HG03432 (cell line): Measurements from ENCODE around the gene TLCD2.
"Not testable (repeated sequence)": the region's sequence is repeated elsewhere in the genome, so short reads cannot be mapped to it uniquely, and the experiment has no call there.

Experiments
- ATAC-seq: cut with Tn5 transposase; IDR thresholded peaks from one replicate; pipeline ENCODE4 v1.9.1; 2021; ENCODE audit warnings: mild to moderate bottlenecking, moderate library complexity; ENCODE audit not compliant: unreplicated experiment

Gene TLCD2, protein sequence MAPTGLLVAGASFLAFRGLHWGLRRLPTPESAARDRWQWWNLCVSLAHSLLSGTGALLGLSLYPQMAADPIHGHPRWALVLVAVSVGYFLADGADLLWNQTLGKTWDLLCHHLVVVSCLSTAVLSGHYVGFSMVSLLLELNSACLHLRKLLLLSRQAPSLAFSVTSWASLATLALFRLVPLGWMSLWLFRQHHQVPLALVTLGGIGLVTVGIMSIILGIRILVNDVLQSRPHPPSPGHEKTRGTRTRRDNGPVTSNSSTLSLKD

DNA sequence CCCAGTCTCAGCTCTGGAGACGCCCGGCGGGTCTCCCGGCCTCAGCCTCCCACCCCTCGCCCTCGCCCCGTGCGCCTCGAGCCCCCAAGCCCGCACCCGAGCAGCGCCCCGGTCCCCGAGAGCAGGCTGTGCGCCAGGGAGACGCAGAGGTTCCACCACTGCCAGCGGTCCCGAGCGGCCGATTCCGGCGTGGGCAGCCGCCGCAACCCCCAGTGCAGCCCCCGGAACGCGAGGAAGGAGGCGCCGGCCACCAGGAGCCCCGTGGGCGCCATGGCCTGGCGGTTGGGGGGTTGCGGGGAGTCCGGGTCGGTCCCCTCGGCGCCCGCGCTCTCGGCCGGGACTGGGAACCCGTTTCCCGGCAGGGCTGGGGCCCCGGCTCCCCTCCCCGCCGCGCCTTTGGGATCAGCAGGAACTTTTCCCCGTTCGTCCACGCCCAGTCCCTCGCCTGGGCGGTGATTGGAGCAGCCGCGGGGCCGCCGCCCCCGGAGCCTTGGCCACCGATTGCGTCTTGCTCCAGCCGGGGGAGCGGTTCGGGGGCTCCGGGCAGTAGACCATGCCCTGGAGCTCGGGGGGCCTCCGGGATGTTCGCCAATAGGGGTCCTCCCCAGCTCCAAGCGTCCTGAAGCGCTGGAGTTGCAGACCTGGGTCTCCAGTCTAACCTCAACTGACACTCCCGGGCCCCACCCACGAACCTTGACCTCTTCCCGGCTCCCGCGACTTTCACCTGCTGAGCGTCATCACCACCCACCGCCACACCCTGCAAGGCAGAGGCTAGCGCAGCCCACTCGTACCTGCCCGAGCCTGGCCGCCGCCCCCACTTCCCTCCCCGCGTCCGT, at the start of gene TLCD2:
Gene TLCD2 (minus strand): TSS at position 407 of the 836 bp plus-strand sequence. CDS start 135 bp downstream, at position 272.
- no peak for ATAC-seq

DNA sequence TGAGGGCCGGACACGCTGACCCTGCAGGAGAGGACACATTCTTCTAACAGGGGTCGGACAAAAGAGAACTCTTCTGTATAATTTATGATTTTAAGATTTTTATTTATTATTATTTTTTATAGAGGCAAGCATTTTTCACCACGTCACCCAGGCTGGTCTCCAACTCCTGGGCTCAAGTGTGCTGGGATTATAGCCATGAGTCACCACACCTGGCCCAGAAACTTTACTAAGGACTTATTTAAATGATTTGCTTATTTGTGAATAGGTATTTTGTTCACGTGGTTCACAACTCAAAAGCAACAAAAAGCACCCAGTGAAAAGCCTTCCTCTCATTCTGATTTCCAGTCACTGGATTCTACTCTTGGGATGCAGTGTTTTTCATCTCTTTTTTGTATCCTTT, 49.4 kb upstream of the TLCD2 start:
- ATAC-seq = no peak

DNA sequence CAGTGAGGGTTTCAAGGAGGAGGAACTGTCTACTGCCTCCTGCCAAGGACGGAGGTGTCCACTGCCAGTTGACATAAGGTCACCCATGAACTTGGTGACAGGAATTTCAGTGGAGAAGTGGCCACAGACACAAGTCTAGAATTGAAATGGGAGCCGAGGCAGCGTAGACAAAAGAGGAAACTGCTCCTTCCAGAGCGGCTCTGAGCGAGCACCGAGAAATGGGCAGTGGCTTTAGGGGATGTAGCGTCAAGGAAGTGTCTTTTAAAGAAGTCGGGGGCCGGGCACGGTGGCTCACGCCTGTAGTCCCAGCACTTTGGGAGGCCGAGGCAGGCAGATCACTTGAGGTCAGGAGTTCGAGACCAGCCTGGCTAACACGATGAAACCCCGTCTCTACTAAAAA, 48.6 kb upstream of the TLCD2 start:
- ATAC-seq = no peak

DNA sequence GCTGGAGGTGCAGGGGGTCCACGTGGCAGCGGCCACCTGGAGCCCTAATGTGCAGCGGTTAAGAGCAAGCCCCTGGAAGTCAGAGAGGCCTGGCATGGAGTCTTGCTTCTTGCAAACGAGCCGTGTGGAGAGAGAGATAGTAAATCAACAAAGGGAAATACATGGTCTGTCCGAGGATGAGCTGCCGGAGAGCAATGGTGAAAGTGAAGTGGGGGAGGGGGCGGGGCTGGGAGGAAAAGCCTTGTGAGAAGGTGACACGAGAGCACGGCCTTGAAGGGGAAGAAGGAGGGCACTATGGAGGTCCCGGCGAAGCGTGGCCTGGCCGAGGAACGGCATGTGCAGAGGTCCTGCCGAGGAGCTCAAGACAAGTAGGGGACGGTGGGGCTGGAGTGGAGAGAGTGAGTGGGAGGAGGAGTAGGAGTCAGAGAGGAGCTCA, 45.7 kb upstream of the TLCD2 start:
- no peak for ATAC-seq

DNA sequence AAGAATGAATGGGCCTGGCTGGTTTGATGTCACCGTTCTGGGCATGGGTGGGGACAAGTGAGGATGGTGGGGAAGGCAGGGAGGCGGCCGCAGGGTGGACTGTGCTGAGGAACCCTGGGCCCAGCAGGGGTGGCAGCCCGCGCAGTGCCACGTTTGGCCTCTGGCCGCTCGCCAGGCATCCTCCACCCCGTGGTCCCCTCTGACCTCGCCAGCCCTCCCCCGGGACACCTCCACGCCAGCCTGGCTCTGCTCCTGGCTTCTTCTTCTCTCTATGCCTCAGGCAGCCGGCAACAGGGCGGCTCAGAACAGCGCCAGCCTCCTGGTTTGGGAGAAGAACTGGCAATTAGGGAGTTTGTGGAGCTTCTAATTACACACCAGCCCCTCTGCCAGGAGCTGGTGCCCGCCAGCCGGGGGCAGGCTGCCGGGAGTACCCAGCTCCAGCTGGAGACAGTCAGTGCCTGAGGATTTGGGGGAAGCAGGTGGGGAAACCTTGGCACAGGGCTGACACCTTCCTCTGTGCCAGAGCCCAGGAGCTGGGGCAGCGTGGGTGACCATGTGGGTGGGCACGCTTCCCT, 45.2 kb upstream of the TLCD2 start:
- ATAC-seq = no peak

DNA sequence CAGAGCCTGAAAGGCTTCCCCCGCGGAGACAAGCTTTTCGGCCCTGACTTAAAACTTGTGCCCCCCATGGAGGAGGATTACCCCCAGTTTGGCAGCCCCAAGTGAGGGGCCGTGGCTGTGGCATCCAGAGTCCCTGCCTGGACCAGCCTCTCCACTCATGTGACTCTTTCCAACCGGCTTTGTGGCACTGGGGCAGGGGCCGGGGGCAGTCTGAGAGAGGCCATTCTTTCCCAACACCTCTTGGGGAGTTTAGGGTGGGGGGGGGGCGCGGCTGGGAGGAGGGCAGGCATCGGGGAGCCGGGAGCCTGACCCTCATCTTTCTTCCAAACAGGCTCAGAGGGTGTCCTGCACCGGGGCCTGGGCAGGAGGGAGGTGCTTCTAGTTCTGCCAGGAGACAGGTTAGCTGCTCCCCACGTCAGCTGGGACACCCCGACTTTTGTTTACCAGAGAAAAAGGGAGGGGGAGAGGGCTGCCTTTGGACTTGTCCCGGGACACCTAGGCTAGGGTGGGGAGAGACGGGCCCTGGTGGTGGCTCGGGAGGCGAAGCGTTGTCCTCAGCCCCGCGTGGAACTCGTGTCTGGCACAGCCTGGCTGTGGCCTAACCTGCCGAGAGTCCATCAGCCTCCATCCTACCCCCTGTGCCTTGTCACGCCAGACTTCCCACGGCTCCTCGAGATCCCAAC, 44.4 kb upstream of the TLCD2 start:
- no peak for ATAC-seq

DNA sequence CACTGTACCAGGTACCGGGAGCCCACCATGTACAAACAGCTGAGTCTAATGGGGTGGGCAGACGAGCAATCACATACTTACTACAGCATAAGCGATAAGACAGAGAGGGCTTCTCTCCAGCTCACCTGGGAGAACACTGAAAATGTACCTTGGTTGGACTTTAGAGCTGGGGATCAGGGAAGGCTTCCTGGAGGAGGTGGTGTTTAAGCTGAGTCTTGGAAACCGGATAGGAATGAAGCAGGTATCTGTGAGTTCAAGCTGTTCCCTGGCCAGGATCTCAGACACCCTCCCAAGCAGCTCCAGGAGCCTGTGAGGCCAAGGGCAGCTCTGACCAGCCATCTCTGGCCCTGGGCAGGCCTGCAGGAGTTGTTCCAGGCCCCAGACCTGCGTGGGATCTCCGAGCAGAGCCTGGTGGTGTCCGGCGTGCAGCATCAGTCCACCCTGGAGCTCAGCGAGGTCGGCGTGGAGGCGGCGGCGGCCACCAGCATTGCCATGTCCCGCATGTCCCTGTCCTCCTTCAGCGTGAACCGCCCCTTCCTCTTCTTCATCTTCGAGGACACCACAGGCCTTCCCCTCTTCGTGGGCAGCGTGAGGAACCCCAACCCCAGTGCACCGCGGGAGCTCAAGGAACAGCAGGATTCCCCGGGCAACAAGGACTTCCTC, 43.7 kb upstream of the TLCD2 start:
- ATAC-seq = no peak

DNA sequence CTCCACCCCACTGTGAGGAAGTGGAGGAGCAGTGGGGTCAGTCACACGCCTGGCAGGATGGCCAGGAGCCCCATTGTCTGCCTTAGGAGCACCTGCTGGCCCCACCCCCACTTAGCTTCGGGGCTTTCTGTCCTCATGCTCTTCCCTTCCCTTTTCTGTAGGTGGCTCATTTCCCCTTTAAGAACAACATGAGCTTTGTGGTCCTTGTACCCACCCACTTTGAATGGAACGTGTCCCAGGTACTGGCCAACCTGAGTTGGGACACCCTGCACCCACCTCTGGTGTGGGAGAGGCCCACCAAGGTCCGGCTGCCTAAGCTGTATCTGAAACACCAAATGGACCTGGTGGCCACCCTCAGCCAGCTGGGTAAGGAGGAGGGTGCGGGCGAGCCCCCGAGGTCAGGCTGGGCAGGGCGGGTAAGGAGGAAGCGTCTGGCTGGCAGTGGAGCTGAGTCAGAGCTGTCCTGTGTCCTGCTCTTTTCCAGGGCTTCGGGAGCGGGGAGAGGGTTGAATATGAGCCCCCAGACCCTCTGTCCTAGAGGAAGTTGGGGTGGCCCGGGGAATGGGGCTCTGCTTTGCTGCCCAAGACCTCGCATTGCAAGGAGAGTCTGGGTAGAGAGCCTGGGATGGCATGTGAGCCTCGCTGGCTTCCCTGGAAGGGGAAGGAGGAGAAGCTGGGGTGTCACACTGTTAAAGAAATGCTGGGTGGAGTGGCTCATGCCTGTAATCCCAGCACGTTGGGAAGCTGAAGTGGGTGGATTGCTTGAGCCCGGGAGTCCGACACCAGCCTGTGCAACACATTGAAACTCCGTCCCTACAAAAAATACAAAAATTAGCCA, 42.5 kb upstream of the TLCD2 start:
- no peak for ATAC-seq

DNA sequence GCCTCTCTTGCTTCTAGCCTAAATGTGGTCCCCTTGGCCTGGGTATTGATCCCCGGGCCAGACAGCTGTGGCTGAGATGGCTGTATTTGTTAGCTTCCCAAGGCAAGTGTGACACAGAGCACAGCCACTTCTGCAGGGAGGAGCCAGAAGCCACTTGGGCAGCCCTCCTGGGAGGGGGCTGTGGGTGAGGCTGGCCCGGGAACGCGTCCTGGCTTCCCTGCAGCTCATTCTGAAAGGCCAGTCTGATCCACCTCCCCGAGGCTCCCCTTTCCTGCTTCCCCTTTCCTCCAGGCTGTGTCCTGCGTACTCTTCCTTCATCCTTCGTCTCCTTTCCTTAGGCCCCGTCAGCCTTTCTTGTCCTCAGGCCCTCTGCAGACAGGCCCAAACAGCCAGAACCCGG, 40.5 kb upstream of the TLCD2 start:
- no peak for ATAC-seq

DNA sequence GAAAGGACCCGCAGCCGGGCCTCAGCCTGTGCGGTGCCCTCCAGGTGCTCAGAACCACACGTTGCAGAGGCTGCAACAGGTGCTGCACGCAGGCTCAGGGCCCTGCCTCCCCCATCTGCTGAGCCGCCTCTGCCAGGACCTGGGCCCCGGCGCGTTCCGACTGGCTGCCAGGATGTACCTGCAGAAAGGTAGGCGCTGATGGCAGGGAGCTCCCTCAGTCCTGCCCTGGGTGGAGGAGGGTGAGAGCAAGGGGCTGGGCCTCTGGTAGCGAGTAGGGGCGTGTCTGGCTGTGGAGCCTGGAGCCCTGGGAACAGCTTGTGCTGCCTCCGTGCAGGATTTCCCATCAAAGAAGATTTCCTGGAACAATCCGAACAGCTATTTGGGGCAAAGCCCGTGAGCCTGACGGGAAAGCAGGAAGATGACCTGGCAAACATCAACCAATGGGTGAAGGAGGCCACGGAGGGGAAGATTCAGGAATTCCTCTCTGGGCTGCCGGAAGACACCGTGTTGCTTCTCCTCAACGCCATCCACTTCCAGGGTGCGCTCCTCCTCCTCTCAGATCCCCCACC, 36.9 kb upstream of the TLCD2 start:
- no peak for ATAC-seq

DNA sequence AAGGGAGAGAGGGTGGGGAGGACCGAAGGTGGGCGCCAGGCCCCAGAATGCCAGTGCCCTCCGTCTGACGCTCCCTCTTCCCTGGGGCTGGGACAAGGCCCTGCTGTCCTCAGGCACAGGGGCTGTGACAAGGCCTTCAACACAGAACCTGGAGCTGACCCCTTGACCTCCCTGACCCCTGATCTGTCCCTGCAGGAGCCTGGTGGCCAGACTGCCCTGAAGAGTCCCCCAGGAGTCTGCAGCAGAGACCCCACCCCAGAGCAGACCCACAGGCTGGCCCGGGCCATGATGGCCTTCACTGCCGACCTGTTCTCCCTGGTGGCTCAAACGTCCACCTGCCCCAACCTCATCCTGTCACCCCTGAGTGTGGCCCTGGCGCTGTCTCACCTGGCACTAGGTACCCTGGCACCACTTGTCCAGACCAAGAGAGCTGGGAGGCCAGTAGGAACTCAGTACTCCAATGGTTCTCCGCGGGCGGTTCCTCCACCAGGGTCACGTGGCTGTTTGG, 35.4 kb upstream of the TLCD2 start:
- no peak for ATAC-seq

DNA sequence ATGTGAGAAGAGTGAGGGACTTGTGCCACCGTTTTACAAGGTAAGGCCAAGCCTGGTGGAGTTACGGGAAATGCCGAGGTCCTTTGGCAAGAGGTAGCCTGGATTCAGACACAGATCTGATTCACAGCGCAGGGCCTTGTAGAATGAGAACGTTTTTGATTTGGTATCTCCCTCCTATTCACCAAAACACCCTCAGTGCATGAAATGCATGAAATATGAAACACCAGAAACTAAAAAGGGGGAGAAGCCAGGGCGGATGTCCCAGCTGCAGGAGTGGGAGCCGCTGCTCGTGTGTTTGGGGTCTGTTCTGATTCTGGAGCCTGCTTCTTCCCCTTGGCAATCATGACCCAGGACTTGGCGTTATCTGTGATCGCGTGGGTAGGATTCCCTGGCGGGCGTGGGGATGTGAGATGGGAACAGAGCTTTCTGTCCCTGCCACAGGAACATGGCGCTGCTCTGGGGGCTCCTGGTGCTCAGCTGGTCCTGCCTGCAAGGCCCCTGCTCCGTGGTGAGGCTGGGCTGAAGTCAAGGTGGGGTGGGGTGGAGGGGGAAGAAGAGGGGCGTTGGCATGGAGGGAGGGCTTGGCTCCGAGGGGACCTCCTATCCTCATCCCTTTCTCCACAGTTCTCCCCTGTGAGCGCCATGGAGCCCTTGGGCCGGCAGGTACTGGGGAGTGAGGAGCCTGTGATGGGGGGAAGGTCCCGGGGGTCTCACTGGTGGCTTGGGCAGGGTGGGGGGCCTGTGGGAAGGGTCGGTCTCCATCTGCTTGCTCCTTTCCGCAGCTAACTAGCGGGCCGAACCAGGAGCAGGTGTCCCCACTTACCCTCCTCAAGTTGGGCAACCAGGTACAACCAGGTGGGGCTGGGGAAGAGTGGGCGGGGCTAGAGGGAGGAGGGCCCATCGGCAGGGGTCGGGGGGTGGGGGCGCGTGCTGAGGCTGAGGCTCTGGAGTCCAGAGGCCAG, 34.7 kb upstream of the TLCD2 start:
- ATAC-seq = no peak

DNA sequence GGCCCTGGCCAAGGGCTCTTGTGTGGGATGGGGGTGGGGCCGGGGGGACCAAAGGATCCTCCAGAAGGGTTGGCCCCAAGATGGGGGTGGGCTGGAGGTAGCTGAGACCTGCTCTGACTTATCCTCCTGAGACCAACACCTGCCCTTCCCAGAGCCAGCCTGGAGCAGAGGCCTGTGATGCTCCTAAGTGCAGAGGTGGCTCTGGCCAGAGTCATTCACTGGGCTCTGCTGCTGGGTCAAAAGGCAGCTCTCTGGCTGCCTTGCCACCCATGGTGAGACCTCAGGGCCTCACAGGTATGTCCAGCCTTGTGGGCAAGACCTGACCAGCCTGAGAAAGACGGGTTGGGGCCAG, 32.9 kb upstream of the TLCD2 start:
- ATAC-seq = no peak

DNA sequence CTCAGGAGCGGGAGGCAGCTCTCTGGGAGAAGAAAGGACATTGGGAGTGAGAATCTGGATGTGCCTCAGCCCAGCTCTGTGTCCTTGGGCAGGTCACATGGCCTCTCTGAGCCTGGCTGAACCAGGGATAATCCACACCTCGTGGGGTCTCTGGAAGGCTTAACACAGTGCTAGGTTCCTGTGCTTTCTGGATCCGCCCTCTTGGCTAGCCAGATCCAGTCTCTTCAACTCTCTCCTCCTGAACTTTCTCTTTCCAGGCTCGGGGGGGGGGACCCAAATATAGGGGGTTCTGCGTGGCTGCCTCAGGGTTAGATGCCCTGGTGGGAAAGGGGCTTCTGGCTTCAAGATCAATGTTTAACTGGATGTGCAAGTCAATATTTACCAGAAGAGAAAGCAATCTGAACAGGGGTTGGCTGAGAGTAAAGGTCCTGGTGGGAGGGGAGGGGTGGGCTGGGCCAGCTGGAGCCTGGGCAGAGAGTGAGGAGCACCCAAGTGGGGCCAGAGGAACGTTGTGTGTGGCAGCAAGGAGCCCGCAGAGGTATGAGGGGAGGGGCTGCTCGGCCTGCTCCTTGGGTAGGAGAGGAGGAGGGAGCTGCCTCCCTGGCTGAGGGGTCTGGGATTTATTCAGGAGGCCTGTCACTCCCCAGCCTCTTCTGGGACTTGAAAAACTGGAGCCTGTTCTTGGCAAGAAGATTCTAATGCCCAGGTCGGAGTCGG, 32.4 kb upstream of the TLCD2 start, which contains the start of gene SERPINF2:
Gene SERPINF2 (plus strand): TSS at position 501 of the 717 bp plus-strand sequence. CDS start 2,125 bp downstream, outside the sequence.
- no peak for ATAC-seq

DNA sequence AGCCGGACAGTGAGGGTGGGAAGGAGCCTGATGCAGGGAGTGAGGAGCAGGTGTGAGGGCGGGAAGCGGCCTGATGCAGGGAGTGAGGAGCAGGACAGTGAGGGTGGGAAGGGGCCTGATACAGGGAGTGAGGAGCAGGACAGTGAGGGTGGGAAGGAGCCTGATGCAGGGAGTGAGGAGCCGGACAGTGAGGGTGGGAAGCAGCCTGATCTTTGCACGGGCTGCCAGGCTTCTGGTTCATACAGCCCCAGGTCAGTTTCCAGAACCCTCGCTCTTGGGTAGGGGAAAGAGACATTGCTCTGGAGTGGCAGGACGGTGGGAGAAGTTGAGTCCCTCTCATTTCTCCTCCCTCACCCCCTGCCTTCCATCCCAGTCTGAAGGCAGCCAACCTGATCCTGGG, 31.7 kb upstream of the TLCD2 start:
- ATAC-seq = not testable (repeated sequence)

DNA sequence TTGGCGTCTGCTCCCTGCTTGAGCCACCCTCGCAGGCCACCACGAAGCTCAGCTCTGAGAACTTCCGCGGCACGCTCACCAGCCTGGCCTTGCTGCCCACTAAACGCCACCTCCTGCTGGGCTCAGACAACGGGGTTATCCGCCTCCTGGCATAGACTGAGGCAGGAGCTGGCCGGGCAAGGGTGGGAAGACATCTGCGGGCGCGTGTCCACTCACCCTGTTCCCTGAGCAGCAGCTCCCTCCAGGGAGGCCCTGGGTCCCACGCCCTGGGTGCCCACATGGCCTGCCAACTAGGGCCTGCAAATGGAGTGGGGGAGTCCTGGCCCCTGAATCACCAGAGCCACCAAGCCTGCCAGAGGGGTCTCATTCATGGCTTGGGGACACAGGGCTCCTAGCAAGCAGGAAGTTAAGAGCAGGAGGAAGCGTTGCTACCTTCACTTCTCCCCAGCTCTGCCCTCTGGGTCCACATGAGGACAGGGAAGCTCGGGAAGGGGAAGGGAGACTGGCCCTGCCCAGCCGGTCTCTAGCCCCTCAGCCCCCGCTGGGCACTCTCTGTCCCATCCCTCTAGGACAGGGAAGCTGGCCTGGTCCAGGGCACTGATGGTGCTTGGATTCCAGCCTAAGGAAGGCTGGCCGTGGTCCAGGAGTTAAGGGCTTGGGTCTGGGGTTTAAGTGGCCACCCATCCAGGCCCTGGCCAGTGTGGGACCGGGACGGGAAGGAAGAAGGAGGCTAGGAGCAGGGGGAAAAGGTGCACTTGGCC, 27.5 kb upstream of the TLCD2 start:
- ATAC-seq = no peak
